ENCODE results near the gene C5orf22.

The C5orf22 gene

DNA sequence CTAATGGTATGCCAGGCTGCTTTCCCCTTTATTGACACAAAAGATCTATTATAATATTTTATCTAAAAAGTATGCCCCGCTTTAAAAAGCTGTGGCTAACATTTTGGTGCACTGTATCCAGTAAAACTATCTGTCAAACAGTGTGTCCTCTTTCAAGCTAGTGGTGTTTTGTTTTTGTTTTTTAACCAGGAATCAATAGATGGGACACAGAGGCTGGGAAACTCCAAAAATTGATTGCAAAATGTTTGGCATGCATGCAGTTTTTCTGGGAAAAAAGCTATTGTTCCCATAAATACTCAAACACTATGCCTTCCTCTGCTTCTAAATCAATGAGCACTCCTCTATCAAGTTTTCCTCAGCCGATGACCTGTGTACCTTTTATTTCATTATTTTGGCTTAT, 72.5 kb downstream of the C5orf22 start:
- DNase-seq (ENCODE audit: low spot score), result no peak

All from kidney capillary endothelial cell (primary cell).